NCI-H1105 treated with DMSO at 0.1 percent for 48 hours (cell line): Measurements from ENCODE around the gene IGF2R.

Experiments
- DNase-seq: peaks from one replicate; lab custom pipeline; 2025; lab: John Stamatoyannopoulos, UW

IGF2R gene

GRCh38 chr6:160044687-160045086, 75.8 kb downstream of the IGF2R start:
- no peak for DNase-seq

DNA sequence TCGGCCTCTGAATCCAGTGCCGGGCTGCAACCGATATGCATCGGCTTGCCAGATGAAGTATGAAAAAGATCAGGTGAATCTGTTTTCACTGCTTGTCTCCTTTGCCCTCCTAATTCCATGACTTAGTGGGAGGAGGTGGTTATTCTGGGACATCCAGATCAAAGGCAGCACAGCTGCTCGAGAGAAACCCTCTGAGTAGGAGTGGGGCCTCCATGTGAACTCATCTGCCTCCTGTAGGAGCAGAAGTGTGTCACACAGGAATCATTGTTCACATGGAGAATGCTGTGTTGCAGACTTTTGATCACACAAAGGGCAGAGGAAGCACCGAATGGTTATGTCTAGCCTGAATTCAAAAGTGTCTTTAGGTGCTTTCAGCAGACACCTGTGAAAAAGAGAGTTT, 79.6 kb downstream of the IGF2R start:
- no peak for DNase-seq

DNA sequence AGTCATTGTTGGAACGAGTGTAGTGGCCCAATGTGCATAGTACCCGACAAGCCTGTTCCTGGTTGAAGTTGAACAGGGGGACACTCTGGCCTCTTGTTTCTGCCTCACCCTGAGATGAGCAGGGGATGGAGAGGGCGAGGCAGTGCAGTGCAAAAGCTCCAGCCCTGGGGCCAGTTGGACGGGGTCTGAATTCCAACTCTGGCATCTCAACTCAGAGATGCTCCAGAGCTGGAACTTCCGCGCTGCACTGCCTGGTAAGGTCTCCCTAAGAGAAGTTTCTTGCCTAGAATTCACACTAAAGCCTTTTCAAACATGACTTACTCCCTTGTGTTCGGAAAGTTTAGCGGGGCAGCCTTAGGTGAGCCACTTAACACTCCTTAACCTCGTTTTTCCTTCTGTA, 80.5 kb downstream of the IGF2R start:
- DNase-seq = no peak

DNA sequence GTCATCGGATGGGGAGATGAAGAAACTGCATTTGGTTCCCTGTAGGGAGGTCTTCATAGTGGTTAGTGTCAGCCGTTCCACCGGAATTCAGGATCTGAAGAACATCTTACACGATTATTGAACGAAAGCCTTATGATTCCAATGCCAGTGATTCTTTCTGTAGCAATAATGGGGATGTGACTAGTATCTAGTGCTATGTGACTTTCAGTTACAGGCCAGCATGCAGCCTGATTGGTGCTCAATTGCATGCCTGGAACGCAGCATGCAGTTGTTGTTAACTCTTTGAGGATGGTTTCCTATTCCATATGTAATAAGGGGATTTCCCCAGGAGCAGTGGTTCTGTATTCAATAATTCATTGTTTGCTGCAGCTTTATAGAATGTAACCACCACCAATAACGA, 81.1 kb downstream of the IGF2R start:
- no peak for DNase-seq

- no peak for DNase-seq
Observed at GRCh38 chr6:160051390-160051789, 82.5 kb downstream of the IGF2R start.

DNA sequence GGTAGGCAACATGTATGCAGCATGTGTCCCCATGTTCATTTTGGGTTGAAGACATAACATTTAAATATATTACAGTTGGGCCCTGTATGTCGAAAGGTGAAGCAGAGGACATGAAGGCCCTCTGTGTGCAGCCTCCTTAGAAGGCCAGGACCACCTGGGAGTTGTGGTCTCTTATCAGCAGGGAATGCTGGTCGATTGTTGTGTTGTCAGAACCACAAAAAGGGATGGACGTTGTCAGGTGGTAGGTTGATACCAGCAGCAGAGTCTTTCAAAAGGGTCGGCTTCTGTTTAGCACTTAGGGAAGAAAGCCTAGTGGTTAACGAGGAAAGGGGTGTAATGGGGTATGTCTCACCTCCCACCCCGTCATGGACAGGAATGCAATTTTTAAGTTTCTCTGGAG, 85.4 kb downstream of the IGF2R start:
- no peak for DNase-seq

DNA sequence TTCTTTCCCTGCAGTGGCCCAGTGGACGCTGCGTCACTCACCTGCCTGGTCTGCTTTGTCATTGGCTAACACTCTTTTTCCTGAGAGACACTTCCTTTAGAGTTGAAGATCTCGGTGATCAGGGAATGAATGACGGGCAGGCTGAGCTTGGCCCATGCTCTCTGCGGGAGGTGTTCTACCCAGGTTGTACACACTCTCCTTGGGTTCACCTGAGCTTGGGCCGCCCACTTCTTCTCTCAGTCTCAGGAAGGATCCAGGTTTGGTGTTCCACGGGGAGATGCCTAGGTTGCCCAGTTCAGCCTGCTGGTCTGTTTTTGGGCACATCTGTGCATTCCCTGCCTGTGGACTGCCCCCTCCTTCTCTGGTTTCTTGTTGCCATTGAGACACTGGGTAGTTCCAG, 86.0 kb downstream of the IGF2R start:
- DNase-seq = no peak

DNA sequence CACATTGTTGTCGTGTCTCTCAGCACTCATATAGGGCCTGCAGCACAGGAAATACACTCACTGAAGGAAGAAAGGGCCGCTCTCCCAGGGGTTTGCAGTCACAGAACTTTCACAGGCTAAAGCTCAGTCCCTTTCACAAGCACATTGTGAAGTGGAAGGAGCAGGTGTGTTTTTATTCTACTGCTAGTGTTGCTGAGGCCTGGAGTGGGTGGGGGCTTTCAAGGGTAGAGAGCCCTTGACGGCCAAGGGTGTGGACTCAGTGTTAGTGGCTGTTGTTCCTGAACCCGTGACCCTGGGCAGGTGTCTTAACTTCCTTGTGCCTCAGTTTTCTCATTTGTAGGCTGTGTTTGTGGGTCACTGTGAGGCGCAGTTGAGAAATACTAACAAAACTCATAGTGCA, 86.5 kb downstream of the IGF2R start:
- no peak for DNase-seq

DNA sequence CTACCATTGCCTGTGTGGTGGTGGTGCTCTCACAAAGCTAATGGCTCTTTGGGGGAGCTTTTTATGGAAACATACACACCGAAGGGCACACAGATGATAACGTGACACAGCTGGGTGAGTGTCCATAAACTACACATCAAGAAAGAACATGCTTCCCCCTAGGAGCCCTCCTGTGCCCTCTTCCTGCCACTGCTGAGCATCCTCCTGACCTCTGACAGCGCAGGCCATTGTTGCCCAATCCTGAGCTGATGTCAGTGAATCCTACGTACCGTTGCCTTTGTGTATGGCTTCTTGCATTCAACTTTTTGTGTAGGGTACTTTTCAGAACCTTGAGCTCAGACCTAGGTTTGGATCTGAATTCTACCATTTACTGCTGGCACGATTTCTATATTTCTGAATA, 86.9 kb downstream of the IGF2R start:
- no peak for DNase-seq

DNA sequence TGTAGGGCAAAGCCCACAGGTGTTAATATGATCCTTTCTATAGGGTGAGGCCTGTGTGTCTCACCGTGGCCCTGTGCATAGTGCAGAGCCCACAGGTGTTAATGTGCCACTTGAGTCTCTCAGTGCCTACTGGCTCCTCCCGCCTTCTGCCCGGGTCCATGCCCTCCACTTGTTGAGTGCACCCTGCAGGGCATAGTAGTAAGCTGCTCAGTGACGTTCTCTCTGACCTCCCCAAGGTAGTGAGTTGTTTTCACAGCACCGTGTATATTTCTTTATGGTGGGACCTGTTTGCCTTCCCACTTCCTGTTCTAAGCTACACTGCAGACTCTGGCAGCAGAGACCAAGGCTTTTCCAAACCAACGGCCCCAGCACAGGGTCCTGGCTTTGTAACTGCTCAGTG, 88.2 kb downstream of the IGF2R start:
- no peak for DNase-seq

DNA sequence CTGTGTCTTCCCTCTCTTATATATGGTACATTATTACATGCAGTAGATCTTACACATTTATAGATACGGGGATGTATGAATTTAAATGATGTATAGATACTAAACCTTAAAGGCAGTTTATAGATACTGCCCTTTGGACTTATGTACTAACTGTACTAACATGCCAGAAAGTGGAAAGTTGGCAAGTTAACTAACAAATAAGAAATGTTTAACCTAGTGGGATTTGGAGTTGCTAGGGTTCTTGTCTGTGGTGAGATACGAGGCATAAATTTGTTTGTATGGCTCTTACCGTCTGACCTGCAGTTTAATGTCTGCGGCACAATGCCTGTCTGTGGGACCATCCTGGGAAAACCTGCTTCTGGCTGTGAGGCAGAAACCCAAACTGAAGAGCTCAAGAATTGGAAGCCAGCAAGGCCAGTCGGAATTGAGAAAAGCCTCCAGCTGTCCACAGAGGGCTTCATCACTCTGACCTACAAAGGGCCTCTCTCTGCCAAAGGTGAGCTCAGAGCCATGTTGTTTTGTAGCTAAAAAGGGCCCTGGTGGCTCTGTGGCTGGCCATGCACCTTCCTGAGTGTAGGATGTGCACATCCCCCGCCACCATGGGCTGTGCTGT, 89.8 kb downstream of the IGF2R start:
- no peak for DNase-seq

- no peak for DNase-seq
Observed at GRCh38 chr6:160060221-160060620, 91.3 kb downstream of the IGF2R start.

DNA sequence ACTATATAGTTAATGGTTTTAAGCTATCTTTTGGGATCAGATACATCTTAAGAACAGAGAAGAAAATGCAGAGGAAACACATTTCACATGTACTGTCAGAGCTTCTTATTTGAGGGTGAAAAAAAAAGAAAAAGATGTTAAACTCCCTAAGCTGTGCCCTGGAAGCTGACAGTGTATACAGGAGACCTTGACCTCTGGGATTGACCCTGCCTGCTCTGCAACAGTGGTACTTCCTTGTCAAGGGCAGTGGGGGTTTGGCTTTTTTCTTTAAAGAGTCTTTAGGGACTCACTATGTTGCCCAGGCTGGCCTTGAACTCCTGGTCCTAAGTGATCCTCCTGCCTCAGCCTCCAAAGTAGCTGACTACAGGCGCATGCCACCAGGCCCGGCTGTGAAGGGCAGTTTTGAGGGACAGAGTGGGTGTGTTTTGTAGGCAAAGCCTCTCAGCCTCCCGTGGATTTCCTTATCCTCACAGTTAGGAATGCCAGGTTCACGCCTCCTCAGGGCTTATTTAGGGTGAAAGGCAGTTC, 92.1 kb downstream of the IGF2R start:
- no peak for DNase-seq

DNA sequence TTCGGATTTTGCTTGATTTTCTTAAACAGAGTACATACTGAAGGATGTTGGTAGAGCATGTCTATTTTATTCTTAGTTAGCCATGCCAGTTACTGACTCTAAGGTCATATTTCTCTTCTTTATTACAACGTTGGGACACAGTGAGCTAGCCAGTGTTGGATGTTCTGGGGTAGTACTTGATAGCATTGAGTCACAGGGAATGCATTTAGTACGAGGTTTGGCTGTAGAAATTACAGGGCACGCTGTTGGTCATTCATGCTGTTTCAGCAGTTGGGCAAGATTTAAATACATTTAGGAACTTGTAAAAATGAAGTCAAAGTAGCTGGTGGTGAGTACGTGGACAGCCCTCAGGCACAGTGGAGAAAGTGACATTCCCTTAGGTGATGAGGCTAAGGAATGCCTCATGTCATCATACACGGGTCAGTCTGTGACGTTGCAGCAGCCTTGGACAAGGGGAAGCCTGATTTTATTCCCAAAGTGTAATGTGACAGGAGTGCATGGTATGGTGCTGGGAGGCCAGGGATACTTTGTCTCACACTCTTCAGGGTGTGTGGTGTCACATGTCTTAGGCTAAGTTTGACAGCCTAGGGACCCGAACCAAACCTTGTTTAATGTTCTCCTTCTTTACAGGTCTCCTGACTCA, 95.0 kb downstream of the IGF2R start:
- no peak for DNase-seq

DNA sequence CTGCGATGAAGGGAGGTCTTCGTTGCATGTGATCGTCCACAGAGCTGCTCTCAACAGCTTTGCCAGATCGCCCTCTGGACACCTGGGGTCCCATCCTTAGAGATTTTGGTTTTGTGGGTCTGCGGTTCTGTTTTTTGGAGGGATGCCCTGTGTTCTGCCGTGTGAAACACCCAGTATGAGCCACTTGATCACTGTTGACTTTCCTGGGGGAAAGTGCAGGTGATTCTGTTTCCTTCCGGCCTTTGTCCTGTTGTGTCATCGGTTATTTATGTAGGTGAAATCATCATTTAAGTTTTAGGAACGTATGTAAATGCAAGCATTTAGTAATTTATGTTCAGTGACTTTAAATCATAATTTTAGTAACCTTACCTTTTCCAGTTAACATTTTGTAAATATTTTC, 96.3 kb downstream of the IGF2R start:
- no peak for DNase-seq

- DNase-seq = no peak
Observed at GRCh38 chr6:160067564-160067963, 98.7 kb downstream of the IGF2R start.

DNA sequence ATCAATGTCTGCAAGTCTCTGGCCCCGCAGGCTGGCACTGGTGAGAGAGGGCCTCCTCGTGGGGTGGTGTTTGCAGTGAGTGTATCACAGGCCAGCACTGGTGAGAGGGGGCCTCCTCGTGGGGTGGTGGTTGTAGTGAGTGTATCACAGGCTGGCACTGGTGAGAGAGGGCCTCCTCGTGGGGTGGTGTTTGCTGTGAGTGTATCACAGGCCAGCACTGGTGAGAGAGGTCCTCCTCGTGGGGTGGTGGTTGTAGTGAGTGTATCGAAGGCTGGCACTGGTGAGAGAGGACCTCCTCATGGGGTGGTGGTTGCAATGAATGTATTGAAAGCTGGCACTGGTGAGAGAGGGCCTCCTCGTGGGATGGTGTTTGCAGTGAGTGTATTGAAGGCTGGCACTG, 99.5 kb downstream of the IGF2R start:
- DNase-seq = no peak

DNA sequence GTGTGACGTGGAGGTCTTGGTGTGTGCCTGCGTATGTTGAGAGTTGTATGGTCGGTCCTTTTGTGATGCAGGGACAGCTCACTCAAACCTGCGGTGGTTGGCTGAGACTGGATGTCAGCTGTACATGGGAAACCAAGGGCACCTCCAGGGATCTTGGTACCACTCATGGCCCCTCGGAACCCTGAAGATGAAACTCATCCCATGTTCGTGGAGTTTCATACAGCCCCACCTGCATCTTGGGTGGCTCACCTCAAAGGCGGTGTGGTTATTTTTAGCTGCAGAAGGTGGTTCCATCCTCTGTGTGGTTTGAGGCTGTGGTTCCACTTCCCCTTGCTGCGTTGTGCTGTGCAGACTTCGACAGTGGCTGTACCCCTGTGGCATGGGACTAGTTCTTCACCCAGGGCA, 100.2 kb downstream of the IGF2R start:
- no peak for DNase-seq

DNA sequence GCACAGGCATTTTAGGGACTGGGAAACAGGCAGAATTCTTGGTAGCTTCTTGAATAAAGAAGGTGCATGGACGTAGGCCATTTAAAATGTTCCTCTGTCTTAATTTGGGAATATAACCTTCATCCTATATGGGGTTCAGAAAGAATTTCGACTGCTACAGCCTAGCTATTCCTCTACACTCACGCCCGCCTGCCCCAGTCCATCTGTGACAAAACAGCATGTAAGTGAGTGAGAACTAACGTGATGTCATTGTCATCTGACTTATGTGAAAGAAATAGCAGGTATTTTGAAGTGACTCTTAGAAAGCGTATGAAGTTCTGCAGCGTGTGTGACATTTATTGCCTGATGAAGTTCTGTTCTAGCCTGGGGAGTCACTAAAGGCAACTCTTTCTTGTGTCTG, 100.6 kb downstream of the IGF2R start:
- DNase-seq = no peak

DNA sequence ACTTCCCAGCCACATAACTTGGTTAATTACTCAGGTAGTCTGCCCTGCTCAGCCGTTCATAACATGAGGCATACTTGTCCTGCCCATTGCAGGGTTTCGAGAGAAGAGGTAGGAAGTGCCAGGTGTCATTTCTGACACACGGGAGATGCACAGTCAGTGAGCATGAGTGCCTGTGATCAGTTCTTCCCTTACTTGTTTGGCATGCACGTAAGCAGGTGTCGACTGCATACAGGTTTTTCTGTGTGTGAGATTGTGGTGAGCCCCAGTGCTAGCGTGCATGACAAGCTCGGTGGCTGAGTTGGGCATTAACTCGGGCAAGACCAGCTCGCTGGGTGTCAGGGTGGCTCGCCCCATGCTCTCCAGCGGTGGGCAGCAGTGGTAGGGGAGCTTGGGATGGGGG, 101.5 kb downstream of the IGF2R start:
- no peak for DNase-seq

DNA sequence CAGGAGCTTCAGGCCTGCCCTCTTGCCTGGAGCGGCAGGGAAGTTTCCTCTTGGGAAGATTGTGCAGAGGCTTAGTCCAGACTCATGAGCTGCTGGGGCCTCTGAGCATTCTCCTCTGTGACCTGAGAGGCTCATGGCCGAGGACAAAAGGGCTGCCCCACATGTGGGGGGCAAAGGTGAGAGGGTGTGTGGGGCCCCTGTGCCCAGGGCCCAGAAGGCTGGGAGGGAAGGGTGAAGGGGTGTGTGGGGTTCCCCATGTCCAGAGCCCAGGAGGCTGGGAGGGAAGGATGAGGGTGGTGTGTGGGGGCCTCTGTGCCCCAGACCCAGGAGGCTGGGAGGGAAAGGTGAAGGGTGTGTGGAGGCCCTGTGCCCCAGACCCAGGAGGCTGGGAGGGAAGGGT, 101.9 kb downstream of the IGF2R start:
- DNase-seq = no peak

GRCh38 chr6:160071805-160072690, 103.2 kb downstream of the IGF2R start:
- no peak for DNase-seq

- no peak for DNase-seq
Observed at GRCh38 chr6:160073272-160073671, 104.4 kb downstream of the IGF2R start.
